DMS 273 (cell line): ENCODE data around the gene FOXP1.
"Not testable (repeated sequence)": the region's sequence is repeated elsewhere in the genome, so short reads cannot be mapped to it uniquely, and the experiment has no call there.

Source experiments
- DNase-seq: peaks from one replicate; lab custom pipeline; 2025; ENCODE audit not compliant: unreplicated experiment; lab: John Stamatoyannopoulos, UW

The FOXP1 gene

GRCh38 chr3:71532639-71533395, 50.7 kb downstream of the FOXP1 start:
- no peak for DNase-seq

GRCh38 chr3:71530903-71531530, 52.5 kb downstream of the FOXP1 start:
- DNase-seq, result no peak

GRCh38 chr3:71528816-71529215, 54.7 kb downstream of the FOXP1 start:
- DNase-seq, result no peak

GRCh38 chr3:71526448-71526847, 57.1 kb downstream of the FOXP1 start:
- not testable (repeated sequence) for DNase-seq

GRCh38 chr3:71525391-71525790, 58.1 kb downstream of the FOXP1 start:
- no peak for DNase-seq

DNA sequence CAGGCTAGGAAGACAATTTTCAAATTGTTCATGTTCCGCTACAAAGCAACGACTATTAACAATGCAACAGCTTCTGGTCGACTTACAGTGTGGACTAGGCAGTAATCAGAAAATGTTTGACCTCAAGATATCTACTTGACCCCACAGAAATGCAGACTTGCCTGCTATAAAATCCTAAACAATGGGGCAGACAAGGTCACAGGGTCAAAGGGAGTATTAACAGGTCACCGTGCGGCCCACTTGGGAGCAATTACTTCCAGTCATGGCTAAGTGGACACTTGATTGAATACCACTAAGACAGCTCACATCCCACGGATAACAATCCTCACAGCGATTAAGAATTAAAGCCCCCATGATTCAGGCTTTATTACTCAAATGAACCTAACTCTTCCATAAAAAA, 58.9 kb downstream of the FOXP1 start:
- DNase-seq, result no peak

DNA sequence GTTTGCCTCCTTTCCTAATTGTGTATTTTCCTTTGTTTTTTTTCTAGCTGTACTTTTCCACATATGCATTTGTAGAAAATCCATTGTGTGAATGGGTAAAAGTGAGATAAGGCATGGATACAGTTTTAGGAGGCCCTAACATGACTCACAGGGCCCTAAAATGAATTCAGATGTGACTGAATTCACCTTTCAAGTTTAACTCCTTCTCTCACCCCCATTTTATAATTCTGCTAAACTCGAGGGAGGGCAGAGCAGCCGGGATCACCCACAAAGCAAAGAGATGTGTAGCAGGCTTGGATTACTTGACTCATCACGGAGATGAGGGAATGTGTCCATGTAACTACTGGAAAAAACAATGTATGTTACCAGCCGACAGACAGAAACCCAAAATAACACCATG, 59.9 kb downstream of the FOXP1 start:
- DNase-seq, result no peak

- DNase-seq, result peak; percentile 66
Measured at GRCh38 chr3:71521940-71522876, 61.3 kb downstream of the FOXP1 start.

DNA sequence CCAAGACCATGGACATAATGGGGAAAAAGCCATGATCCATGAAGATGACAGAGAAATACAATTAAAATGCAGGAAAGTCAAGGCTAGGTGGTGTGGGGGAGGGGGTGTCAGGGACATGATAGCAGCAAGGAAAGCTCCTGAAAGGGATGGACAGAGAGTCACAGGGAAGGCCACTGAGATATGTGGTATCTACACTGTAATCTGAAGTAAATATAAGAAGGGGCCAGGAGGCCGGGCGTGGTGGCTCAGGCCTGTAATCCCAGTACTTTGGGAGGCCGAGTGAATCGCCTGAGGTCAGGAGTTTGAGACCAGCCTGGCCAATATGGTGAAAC, 62.5 kb downstream of the FOXP1 start:
- no peak for DNase-seq

- no peak for DNase-seq
Measured at GRCh38 chr3:71520161-71521020, 63.1 kb downstream of the FOXP1 start.

DNA sequence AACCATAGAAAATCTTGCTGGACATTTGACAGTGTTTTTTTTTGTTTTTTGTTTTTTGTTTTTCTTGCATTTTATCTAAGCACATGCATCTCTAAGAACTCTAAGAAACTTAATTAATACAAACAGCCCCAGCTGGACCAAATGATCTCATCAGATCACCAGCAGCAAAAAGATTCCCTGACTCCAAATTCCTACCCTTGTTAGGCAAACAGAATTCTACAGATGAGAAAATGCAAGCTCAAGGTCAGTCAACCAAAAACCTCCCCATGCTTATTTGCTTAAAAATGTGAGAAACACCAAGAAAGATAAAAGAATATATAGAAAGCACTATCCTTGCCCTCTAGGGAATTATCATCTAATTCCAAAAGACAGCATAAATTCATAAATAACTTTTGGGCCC, 65.4 kb downstream of the FOXP1 start:
- DNase-seq, result no peak

DNA sequence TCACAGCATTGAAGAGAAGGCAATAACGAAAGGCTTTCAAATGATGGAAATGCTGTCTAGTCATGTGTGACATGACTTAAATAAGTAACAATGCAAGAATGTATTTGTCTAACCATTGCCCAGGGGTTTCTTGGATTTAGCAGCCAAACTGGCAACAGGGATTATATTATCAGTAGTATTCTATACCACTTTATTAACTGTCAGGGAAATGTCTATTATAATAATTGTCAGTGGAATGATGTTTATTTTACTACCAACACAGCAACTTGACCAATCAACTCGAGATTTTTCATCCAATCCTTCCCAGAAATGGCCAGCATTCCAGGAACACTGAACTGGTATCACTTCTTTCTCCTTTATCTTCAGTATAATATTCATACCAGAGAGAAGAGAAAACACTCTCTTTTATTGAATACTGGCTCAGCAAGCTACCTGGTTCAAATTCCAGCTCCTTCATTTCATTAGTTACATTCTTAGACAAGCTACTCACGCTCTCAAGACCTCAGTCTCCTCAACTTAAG, 66.2 kb downstream of the FOXP1 start:
- no peak for DNase-seq

GRCh38 chr3:71515636-71516365, 67.7 kb downstream of the FOXP1 start:
- DNase-seq, result no peak

- DNase-seq, result no peak
Measured at GRCh38 chr3:71514621-71515020, 68.9 kb downstream of the FOXP1 start.

DNA sequence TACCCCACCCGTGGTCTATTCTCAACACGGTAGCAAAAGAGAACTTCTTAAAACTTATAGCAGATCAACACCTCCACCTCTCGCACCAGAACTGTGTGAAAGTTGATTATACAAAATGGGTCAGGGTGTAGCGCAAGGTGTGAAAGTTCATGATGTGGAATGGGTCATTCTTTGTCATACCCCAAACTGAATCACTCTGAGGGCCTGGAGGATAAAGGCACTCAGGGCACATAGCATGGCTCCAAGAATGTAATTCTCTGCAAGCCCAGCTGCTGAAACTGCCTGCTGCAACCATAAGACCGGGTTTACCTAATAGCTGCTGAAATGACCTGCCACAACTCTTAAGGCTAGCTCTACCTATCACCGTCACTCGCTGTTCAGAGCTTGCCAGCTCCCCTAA, 70.0 kb downstream of the FOXP1 start:
- DNase-seq, result no peak

- no peak for DNase-seq
Measured at GRCh38 chr3:71513081-71513480, 70.4 kb downstream of the FOXP1 start.

DNA sequence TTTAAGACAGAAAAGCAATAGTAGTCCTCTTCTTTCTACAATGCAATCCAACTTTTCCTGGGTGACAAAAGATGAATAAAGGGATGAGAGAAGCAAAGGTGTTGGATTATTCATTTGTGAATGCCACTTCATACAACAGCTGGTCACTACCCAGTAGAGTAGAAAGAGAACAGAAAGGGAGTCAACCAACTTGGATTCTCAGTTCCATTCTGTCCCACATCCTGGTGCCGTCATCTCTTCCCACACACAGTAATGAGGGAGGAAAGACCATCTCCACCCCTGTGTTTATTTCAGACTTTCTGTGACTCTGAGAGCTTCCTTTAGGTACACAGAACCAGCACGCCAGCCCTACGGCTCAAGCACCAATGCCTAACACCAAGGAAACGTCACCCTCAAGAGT, 71.0 kb downstream of the FOXP1 start:
- no peak for DNase-seq

- no peak for DNase-seq
Measured at GRCh38 chr3:71512000-71512399, 71.5 kb downstream of the FOXP1 start.

DNA sequence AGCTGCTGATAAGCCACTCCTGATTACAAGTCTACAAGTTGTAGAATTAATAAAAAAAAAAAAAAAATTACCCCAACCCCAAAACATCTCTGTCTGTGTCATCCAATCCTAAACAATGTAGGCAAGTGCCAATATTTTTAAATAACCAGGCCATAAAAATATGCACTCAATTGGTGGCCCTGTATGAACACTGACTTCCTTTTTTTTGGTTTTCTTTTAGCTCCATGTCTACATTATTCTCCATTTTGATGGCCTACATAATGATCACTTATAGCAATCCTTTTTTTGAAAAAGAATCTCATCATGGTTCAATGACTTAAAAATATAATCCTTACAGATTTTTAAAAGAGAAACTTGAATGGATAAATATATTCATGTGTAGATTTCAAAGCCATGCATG, 72.1 kb downstream of the FOXP1 start:
- DNase-seq, result no peak

GRCh38 chr3:71511037-71511436, 72.5 kb downstream of the FOXP1 start:
- DNase-seq, result no peak
